Measurements from ENCODE around the gene DYRK4.

GRCh38 chr12:4621511-4621910 lies 59.5 kb downstream of the DYRK4 start:
- TF ChIP-seq CTCF (IDR thresholded peaks at IDR 0.05; ENCODE audit: insufficient read depth, low read length): no peak
- no peak for TF ChIP-seq POLR2AphosphoS5 (IDR thresholded peaks at IDR 0.05; ENCODE audit: low read depth)
- TF ChIP-seq SPI1 (IDR thresholded peaks at IDR 0.05; ENCODE audit: borderline replicate concordance, low read depth): no peak
- TF ChIP-seq REST (IDR thresholded peaks at IDR 0.05; ENCODE audit: insufficient replicate concordance, low read depth): no peak
- TF ChIP-seq GABPA (IDR thresholded peaks at IDR 0.05; ENCODE audit: low read depth): no peak
